ENCODE results near the gene PI16.

DNA sequence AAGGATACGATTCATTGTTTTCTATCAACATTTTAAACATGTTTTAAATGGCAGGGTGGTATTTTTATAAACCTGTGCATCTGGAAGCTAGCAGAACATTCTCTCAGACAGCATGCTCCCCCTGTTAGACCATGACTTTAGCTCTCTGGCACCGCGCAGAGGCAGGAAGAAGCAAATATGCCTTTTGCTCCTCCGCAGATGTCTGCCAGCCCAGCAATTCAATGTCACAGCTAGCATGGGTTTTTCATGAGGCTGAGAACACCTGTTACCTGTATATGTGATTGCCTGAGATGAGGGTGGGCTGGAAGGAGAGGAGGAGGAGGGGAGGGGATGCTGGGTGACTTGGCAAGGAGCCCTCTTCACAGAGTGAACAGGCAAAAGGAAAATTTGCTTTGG is 24.8 kb downstream of the PI16 start:
- TF ChIP-seq, protein P1, sequence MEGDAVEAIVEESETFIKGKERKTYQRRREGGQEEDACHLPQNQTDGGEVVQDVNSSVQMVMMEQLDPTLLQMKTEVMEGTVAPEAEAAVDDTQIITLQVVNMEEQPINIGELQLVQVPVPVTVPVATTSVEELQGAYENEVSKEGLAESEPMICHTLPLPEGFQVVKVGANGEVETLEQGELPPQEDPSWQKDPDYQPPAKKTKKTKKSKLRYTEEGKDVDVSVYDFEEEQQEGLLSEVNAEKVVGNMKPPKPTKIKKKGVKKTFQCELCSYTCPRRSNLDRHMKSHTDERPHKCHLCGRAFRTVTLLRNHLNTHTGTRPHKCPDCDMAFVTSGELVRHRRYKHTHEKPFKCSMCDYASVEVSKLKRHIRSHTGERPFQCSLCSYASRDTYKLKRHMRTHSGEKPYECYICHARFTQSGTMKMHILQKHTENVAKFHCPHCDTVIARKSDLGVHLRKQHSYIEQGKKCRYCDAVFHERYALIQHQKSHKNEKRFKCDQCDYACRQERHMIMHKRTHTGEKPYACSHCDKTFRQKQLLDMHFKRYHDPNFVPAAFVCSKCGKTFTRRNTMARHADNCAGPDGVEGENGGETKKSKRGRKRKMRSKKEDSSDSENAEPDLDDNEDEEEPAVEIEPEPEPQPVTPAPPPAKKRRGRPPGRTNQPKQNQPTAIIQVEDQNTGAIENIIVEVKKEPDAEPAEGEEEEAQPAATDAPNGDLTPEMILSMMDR (conservative IDR thresholded peaks at IDR 0.05; ENCODE audit: low read depth in 2 of 2): peak; percentile 26 to 35
- TF ChIP-seq POLR2AphosphoS5 (IDR thresholded peaks at IDR 0.05; ENCODE audit: low read depth): no peak
- no peak for TF ChIP-seq EZH2 (IDR thresholded peaks at IDR 0.05; ENCODE audit: low read depth, unreplicated experiment)
- TF ChIP-seq, protein P2, sequence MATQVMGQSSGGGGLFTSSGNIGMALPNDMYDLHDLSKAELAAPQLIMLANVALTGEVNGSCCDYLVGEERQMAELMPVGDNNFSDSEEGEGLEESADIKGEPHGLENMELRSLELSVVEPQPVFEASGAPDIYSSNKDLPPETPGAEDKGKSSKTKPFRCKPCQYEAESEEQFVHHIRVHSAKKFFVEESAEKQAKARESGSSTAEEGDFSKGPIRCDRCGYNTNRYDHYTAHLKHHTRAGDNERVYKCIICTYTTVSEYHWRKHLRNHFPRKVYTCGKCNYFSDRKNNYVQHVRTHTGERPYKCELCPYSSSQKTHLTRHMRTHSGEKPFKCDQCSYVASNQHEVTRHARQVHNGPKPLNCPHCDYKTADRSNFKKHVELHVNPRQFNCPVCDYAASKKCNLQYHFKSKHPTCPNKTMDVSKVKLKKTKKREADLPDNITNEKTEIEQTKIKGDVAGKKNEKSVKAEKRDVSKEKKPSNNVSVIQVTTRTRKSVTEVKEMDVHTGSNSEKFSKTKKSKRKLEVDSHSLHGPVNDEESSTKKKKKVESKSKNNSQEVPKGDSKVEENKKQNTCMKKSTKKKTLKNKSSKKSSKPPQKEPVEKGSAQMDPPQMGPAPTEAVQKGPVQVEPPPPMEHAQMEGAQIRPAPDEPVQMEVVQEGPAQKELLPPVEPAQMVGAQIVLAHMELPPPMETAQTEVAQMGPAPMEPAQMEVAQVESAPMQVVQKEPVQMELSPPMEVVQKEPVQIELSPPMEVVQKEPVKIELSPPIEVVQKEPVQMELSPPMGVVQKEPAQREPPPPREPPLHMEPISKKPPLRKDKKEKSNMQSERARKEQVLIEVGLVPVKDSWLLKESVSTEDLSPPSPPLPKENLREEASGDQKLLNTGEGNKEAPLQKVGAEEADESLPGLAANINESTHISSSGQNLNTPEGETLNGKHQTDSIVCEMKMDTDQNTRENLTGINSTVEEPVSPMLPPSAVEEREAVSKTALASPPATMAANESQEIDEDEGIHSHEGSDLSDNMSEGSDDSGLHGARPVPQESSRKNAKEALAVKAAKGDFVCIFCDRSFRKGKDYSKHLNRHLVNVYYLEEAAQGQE (IDR thresholded peaks at IDR 0.05; ENCODE audit: unreplicated experiment): no peak
- no peak for TF ChIP-seq CREB1 (CRISPR knock-in tag; IDR thresholded peaks at IDR 0.05; ENCODE audit: low read depth)
- TF ChIP-seq EZH2phosphoT487 (IDR thresholded peaks at IDR 0.05; ENCODE audit: unreplicated experiment): no peak
- TF ChIP-seq NANOG (IDR thresholded peaks at IDR 0.05; ENCODE audit: borderline replicate concordance): no peak
- TF ChIP-seq ZNF331 (CRISPR knock-in tag; IDR thresholded peaks at IDR 0.05; ENCODE audit: low read depth): no peak
- TF ChIP-seq, protein P3, sequence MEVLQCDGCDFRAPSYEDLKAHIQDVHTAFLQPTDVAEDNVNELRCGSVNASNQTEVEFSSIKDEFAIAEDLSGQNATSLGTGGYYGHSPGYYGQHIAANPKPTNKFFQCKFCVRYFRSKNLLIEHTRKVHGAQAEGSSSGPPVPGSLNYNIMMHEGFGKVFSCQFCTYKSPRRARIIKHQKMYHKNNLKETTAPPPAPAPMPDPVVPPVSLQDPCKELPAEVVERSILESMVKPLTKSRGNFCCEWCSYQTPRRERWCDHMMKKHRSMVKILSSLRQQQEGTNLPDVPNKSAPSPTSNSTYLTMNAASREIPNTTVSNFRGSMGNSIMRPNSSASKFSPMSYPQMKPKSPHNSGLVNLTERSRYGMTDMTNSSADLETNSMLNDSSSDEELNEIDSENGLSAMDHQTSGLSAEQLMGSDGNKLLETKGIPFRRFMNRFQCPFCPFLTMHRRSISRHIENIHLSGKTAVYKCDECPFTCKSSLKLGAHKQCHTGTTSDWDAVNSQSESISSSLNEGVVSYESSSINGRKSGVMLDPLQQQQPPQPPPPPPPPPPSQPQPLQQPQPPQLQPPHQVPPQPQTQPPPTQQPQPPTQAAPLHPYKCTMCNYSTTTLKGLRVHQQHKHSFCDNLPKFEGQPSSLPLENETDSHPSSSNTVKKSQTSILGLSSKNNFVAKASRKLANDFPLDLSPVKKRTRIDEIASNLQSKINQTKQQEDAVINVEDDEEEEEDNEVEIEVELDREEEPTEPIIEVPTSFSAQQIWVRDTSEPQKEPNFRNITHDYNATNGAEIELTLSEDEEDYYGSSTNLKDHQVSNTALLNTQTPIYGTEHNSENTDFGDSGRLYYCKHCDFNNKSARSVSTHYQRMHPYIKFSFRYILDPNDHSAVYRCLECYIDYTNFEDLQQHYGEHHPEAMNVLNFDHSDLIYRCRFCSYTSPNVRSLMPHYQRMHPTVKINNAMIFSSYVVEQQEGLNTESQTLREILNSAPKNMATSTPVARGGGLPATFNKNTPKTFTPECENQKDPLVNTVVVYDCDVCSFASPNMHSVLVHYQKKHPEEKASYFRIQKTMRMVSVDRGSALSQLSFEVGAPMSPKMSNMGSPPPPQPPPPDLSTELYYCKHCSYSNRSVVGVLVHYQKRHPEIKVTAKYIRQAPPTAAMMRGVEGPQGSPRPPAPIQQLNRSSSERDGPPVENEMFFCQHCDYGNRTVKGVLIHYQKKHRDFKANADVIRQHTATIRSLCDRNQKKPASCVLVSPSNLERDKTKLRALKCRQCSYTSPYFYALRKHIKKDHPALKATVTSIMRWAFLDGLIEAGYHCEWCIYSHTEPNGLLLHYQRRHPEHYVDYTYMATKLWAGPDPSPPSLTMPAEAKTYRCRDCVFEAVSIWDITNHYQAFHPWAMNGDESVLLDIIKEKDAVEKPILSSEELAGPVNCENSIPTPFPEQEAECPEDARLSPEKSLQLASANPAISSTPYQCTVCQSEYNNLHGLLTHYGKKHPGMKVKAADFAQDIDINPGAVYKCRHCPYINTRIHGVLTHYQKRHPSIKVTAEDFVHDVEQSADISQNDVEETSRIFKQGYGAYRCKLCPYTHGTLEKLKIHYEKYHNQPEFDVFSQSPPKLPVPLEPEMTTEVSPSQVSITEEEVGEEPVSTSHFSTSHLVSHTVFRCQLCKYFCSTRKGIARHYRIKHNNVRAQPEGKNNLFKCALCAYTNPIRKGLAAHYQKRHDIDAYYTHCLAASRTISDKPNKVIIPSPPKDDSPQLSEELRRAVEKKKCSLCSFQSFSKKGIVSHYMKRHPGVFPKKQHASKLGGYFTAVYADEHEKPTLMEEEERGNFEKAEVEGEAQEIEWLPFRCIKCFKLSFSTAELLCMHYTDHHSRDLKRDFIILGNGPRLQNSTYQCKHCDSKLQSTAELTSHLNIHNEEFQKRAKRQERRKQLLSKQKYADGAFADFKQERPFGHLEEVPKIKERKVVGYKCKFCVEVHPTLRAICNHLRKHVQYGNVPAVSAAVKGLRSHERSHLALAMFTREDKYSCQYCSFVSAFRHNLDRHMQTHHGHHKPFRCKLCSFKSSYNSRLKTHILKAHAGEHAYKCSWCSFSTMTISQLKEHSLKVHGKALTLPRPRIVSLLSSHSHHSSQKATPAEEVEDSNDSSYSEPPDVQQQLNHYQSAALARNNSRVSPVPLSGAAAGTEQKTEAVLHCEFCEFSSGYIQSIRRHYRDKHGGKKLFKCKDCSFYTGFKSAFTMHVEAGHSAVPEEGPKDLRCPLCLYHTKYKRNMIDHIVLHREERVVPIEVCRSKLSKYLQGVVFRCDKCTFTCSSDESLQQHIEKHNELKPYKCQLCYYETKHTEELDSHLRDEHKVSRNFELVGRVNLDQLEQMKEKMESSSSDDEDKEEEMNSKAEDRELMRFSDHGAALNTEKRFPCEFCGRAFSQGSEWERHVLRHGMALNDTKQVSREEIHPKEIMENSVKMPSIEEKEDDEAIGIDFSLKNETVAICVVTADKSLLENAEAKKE (CRISPR knock-in tag; IDR thresholded peaks at IDR 0.05): no peak
- TF ChIP-seq ZNF114 (CRISPR knock-in tag; IDR thresholded peaks at IDR 0.05): no peak
- TF ChIP-seq JUNB (IDR thresholded peaks at IDR 0.05; ENCODE audit: unreplicated experiment): no peak

Measured in GM23338 (cell line).